Measurements from ENCODE around the gene NTRK2.
"Not testable (repeated sequence)": the region's sequence is repeated elsewhere in the genome, so short reads cannot be mapped to it uniquely, and the experiment has no call there.

The NTRK2 gene

DNA sequence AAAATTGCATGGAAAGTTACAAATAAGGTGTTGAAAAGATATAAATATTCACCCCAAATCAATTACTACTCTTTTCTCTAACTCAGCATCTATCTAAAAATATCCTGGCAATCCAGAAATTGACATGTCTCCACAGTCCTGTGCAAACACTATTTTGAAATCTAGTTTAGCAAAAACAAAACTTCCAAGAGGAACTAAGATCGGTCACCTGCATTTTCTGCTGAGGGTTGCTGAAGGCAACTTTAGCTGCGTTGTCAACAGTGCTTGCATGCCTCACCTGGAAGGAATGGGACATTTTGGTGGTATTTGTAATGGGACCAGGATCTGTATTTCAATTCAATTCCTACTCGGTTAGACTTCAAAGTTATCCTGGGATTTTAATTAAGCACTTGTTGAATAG lies 398.3 kb downstream of the NTRK2 start:
- DNase-seq (ENCODE audit: low spot score) = no peak

DNA sequence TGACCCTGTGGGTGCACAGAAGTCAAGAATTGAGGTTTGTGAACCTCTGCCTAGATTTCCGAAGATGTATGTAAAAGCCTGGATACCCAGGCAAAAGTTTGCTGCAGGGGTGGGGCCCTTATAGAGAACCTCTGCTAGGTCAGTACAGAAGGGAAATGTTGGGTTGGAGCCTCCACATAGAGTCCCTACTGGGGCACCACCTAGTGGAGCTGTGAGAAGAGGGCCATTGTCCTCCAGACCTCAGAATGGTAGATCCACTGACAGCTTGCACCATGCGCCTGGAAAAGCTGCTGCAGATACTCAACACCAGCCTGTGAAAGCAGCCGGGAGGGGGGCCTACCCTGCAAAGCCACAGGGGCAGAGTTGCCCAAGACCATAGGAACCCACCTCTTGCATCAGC lies 399.9 kb downstream of the NTRK2 start:
- DNase-seq (ENCODE audit: low spot score) = not testable (repeated sequence)

Data from hepatic stellate cell (primary cell).